GM23338 (cell line): ENCODE data around the gene LTBR. TPM values are rescaled to one million over a fixed set of nuclear protein-coding genes. Genes with fewer than 3 reads are reported as not detected.

Source experiments
- ATAC-seq: fragments of 200-7000 bp; cut with Tn5 transposase; 3 replicates; pipeline ENCODE4 v1.9.1; 2020
- DNase-seq: peaks from one replicate; pipeline ENCODE4 v3.0.0-alpha.2; 2015; ENCODE audit warnings: low spot score
- H2AFZ ChIP-seq: fragments of 200-600 bp; sonication (generic); 2 replicates; pipeline ENCODE4 v1.8.0; 2016; ENCODE audit warnings: antibody characterized with exemption, mild to moderate bottlenecking, moderate library complexity
- H3F3A ChIP-seq: fragments of 200-600 bp; sonication (generic); replicated peaks from 2 replicates; pipeline ENCODE4 v1.8.0; 2017; ENCODE audit warnings: antibody characterized with exemption, mixed run types, low read depth
- H3K27ac ChIP-seq: fragments of 200-600 bp; sonication (generic); 2 replicates; pipeline ENCODE4 v1.6.1; 2016; ENCODE audit warnings: low read depth
- H3K27me3 ChIP-seq: fragments of 200-600 bp; sonication (generic); 2 replicates; pipeline ENCODE4 v1.8.0; 2016; ENCODE audit warnings: mild to moderate bottlenecking, mixed run types, moderate library complexity; ENCODE audit not compliant: insufficient read depth
- H3K36me3 ChIP-seq: fragments of 200-600 bp; sonication (generic); 2 replicates; pipeline ENCODE4 v1.8.0; 2016; ENCODE audit warnings: mild to moderate bottlenecking; ENCODE audit not compliant: insufficient read depth
- H3K4me1 ChIP-seq: fragments of 200-600 bp; sonication (generic); 2 replicates; pipeline ENCODE4 v1.8.0; 2016; ENCODE audit warnings: mild to moderate bottlenecking, moderate library complexity; ENCODE audit not compliant: insufficient read depth
- H3K4me2 ChIP-seq: fragments of 200-600 bp; sonication (generic); 2 replicates; pipeline ENCODE4 v1.7.1; 2017; ENCODE audit warnings: mixed run types
- H3K4me3 ChIP-seq: fragments of 200-600 bp; sonication (generic); 2 replicates; pipeline ENCODE4 v1.6.1; 2016; ENCODE audit warnings: mixed run types
- H3K79me2 ChIP-seq: fragments of 200-600 bp; sonication (generic); replicated peaks from 2 replicates; pipeline ENCODE4 v1.8.0; 2017; ENCODE audit warnings: mild to moderate bottlenecking; ENCODE audit not compliant: insufficient read depth
- H3K9me2 ChIP-seq: fragments of 200-600 bp; sonication (generic); 2 replicates; pipeline ENCODE4 v1.8.0; 2017; ENCODE audit not compliant: insufficient read depth
- H4K20me1 ChIP-seq: fragments of 200-600 bp; sonication (generic); replicated peaks from 2 replicates; pipeline ENCODE4 v1.8.0; 2017; ENCODE audit warnings: mild to moderate bottlenecking; ENCODE audit not compliant: insufficient read depth
- H3K27ac Mint-ChIP-seq: 2 replicates; pipeline ENCODE4 v1.8.0; 2020; ENCODE audit warnings: inconsistent platforms, mild to moderate bottlenecking, moderate library complexity, mixed read lengths
- H3K27me3 Mint-ChIP-seq: 3 replicates; pipeline ENCODE4 v1.8.0; 2022; ENCODE audit warnings: low read depth, mild to moderate bottlenecking, moderate library complexity, mixed read lengths, inconsistent platforms; ENCODE audit not compliant: insufficient read depth, poor library complexity
- H3K36me3 Mint-ChIP-seq: 3 replicates; pipeline ENCODE4 v1.8.0; 2021; ENCODE audit warnings: low read depth, mild to moderate bottlenecking, inconsistent platforms, moderate library complexity, mixed read lengths
- H3K4me1 Mint-ChIP-seq: 3 replicates; pipeline ENCODE4 v1.8.0; 2020; ENCODE audit warnings: mild to moderate bottlenecking, inconsistent platforms, mixed read lengths
- H3K4me3 Mint-ChIP-seq: 3 replicates; pipeline ENCODE4 v1.8.0; 2021; ENCODE audit warnings: moderate library complexity, mild to moderate bottlenecking, inconsistent platforms, mixed read lengths
- H3K9me3 Mint-ChIP-seq: 3 replicates; pipeline ENCODE4 v1.8.0; 2020; ENCODE audit warnings: moderate library complexity, mild to moderate bottlenecking, inconsistent platforms, mixed read lengths
- CREB1 ChIP-seq: fragments of 250-450 bp; sonication (Bioruptor Pico); IDR thresholded peaks from 2 replicates; pipeline ENCODE4 v1.5.0; 2020; ENCODE audit warnings: low read depth, mild to moderate bottlenecking, moderate library complexity
- CTCF ChIP-seq, 2 experiments: fragments of 200-600 bp in 1 of 2; sonication (generic) in 1 of 2; conservative IDR thresholded peaks; 2 replicates each; pipeline versions ENCODE4 v1.5.1 to v1.6.1; 2016 to 2017; ENCODE audit warnings: antibody characterized with exemption in 2 of 2, low read depth in 2 of 2, mild to moderate bottlenecking in 2 of 2, moderate library complexity in 1 of 2
- EZH2 ChIP-seq: fragments of 200-600 bp; sonication (generic); IDR thresholded peaks from one replicate; pipeline ENCODE4 v1.8.0; 2017; ENCODE audit warnings: antibody characterized with exemption, mild to moderate bottlenecking, low read depth; ENCODE audit not compliant: unreplicated experiment
- EZH2phosphoT487 ChIP-seq: fragments of 200-600 bp; sonication (generic); IDR thresholded peaks from one replicate; pipeline ENCODE4 v1.8.1; 2018; ENCODE audit warnings: antibody characterized with exemption; ENCODE audit not compliant: unreplicated experiment
- JUNB ChIP-seq: IDR thresholded peaks from one replicate; pipeline ENCODE4 v1.6.1; 2016; ENCODE audit warnings: antibody characterized with exemption; ENCODE audit not compliant: unreplicated experiment
- POLR2AphosphoS5 ChIP-seq: IDR thresholded peaks from 2 replicates; pipeline ENCODE4 v1.6.1; 2016; ENCODE audit warnings: antibody characterized with exemption, low read depth
- ZNF462 ChIP-seq: fragments of 250-450 bp; sonication (Bioruptor Pico); IDR thresholded peaks from 2 replicates; pipeline ENCODE4 v1.5.0; 2020; ENCODE audit warnings: mild to moderate bottlenecking, moderate library complexity
- polyA plus RNA-seq: library from polyadenylated mRNA; unstranded; fragments of >200 nt; fragmentation: Nextera tagmentation; extraction: Ambion mirVana; gene quantifications from 2 replicates; pipeline ENCODE4 v1.2.1, GENCODE V29; 2016
- total RNA-seq: library from RNA; depleted of rRNA; stranded (reverse); fragments of >200 nt; shearing (Covaris generic); gene quantifications from 2 replicates; pipeline ENCODE4 v1.2.3, GENCODE V29; 2014

The LTBR gene
- total and polyA plus RNA-seq, 2 experiments from 2014 or later = 6.1 to 6.8 TPM

- TF ChIP-seq CTCF (conservative IDR thresholded peaks at IDR 0.05; ENCODE audit: low read depth in 2 of 2) (no peak), JUNB (no peak), ZNF462 (no peak), POLR2AphosphoS5 (no peak), EZH2 (no peak)
Observed at GRCh38 chr12:6340032-6340638, 43.8 kb upstream of the LTBR start (continued).

DNA sequence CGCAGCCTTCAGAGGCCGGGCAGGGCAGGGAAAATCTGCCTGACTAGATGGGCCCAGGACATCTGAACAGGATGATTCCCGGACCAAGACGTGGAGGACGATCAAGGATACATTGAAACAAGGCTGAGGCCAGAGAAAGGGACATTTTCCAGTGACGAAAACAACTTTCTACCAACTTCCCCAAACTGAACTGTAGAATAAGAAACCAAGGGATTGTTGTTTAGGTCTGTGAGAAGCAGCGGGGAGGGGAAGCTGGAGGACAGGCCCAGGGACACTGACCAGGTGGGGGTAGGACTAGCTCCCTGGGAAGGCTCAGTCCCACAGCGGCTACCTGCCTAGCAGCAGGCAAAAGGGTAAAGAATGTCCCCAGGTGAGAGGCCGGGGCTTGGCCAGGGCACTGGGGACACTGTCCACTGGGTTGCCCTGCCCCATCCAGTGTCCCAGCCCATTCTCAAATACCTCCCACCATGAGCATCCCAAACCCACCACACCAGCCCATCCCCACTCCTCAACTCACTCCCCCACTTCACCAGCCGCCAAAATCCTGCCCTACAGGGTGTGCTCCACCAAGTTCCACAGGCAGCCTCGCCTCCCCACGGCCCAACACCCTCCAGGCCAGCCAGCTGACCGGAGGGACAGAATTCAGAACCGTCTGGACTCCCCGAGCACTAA is 43.1 kb upstream of the LTBR start:
- Mint-ChIP-seq H3K27ac (peak overlapping the region; percentile 79), H3K27me3 (peaks cover 9% of the 10 kb centered on the region)
- peaks cover 66% of the 10 kb centered on the region for H3K4me1 ChIP-seq
- TF ChIP-seq CTCF (conservative IDR thresholded peaks at IDR 0.05; ENCODE audit: low read depth in 2 of 2) (no peak), EZH2phosphoT487 (no peak), CREB1 (CRISPR knock-in tag) (no peak)

More for the DNA sequence above, 43.1 kb upstream of the LTBR start:
- H3K4me3 ChIP-seq = peak overlapping the region; percentile 96
- no peaks in the 10 kb centered on the region for H3K9me3 Mint-ChIP-seq
- 0 out of 2 replicates have a peak, but pooled peaks cover 3% of the 10 kb centered on the region for H4K20me1 ChIP-seq
- ATAC-seq (no peak; the same call in 2 of the 3 replicates), DNase-seq (no peak)
- H2AFZ ChIP-seq = no peak overlapping the region
- no peaks in the 10 kb centered on the region for H3K27me3 ChIP-seq
- no peak overlapping the region for H3K4me3 Mint-ChIP-seq
- H3K36me3 ChIP-seq = no peaks in the 10 kb centered on the region
- H3K9me2 ChIP-seq = no peaks in the 10 kb centered on the region
- H3K27ac ChIP-seq = peak overlapping the region; percentile 90
- peaks cover 6% of the 10 kb centered on the region; the same call in 1 of the 3 replicates for H3K36me3 Mint-ChIP-seq
- H3K79me2 ChIP-seq = peaks cover 51% of the 10 kb centered on the region
- peak overlapping the region; percentile 96 for H3K4me2 ChIP-seq
- H3K4me1 Mint-ChIP-seq = peaks cover 20% of the 10 kb centered on the region
- H3F3A ChIP-seq = peaks cover 18% of the 10 kb centered on the region
